RWPE1 (cell line): ENCODE data around the gene CDC14A.
A peak's percentile ranks its signal among the peaks of the same experiment; 100 is the strongest.

Experiments
- CTCF ChIA-PET: fragments of 350-600 bp; sonication (Branson Sonifier 250); formaldehyde crosslinking; extraction: SDS; loops from one replicate; lab custom pipeline; 2021; lab: Yijun Ruan, JAX
- POLR2A ChIA-PET: fragments of 400-600 bp; formaldehyde crosslinking; extraction: SDS; loops from one replicate; lab custom pipeline; 2020; ENCODE audit warnings: antibody characterized with exemption; ENCODE audit not compliant: low non-redundant PET; lab: Yijun Ruan, JAX
- DNase-seq: peaks from one replicate; pipeline ENCODE4 v3.0.0; 2012; ENCODE audit warnings: low spot score
- H3K27ac ChIP-seq: fragments of 450-650 bp; 2 replicates; pipeline ENCODE4 v1.5.1; 2017
- TF ChIP-seq, protein P1 (sequence below): fragments of 450-650 bp; conservative IDR thresholded peaks from 2 replicates; pipeline ENCODE4 v1.5.1; 2017; ENCODE audit warnings: low read depth, mild to moderate bottlenecking

CDC14A gene, protein sequence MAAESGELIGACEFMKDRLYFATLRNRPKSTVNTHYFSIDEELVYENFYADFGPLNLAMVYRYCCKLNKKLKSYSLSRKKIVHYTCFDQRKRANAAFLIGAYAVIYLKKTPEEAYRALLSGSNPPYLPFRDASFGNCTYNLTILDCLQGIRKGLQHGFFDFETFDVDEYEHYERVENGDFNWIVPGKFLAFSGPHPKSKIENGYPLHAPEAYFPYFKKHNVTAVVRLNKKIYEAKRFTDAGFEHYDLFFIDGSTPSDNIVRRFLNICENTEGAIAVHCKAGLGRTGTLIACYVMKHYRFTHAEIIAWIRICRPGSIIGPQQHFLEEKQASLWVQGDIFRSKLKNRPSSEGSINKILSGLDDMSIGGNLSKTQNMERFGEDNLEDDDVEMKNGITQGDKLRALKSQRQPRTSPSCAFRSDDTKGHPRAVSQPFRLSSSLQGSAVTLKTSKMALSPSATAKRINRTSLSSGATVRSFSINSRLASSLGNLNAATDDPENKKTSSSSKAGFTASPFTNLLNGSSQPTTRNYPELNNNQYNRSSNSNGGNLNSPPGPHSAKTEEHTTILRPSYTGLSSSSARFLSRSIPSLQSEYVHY

GRCh38 chr1:100352267-100353070 is at the start of gene CDC14A:
TSS of gene CDC14A (plus strand) at chr1:100352506. CDS start at chr1:100352955, 449 bp downstream.
- peak within 1 kb of the TSS; percentile 93 for H3K27ac ChIP-seq
- peak; percentile 93 for DNase-seq
- ChIA-PET CTCF (interaction anchor here (1.4 kb wide), 1 partner anchor 103 kb away, joined by 5 read pairs; no protein-coding TSS in a partner anchor), POLR2A (interaction anchor here (0.5 kb wide), 1 partner anchor 68 kb away, joined by 11 read pairs; no protein-coding TSS in a partner anchor)
- TF ChIP-seq, protein P1, sequence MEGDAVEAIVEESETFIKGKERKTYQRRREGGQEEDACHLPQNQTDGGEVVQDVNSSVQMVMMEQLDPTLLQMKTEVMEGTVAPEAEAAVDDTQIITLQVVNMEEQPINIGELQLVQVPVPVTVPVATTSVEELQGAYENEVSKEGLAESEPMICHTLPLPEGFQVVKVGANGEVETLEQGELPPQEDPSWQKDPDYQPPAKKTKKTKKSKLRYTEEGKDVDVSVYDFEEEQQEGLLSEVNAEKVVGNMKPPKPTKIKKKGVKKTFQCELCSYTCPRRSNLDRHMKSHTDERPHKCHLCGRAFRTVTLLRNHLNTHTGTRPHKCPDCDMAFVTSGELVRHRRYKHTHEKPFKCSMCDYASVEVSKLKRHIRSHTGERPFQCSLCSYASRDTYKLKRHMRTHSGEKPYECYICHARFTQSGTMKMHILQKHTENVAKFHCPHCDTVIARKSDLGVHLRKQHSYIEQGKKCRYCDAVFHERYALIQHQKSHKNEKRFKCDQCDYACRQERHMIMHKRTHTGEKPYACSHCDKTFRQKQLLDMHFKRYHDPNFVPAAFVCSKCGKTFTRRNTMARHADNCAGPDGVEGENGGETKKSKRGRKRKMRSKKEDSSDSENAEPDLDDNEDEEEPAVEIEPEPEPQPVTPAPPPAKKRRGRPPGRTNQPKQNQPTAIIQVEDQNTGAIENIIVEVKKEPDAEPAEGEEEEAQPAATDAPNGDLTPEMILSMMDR: no peak

DNA sequence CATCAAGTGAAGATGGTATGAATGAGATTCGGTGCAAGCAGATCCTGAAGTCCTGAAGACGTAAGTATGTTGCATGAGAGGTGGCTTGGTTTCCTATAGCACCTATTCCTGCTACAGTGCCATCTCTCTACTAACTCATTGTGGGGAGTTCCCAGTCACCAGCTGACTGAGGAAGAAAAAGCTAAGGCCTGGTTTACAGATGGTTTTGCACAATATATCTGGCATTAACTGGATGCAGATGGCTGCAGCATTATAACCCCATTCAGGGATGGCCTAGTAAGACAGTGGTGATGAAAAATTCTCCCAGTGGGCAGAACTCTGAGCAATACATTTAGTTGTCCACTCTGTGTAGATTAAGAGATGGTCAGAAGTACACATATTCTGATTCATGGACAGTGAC is 49.6 kb upstream of the CDC14A start:
- DNase-seq: no peak
- H3K27ac ChIP-seq: no peak overlapping the region
- TF ChIP-seq, protein P1: no peak
- ChIA-PET CTCF (no interaction called here), POLR2A (no interaction called here)

DNA sequence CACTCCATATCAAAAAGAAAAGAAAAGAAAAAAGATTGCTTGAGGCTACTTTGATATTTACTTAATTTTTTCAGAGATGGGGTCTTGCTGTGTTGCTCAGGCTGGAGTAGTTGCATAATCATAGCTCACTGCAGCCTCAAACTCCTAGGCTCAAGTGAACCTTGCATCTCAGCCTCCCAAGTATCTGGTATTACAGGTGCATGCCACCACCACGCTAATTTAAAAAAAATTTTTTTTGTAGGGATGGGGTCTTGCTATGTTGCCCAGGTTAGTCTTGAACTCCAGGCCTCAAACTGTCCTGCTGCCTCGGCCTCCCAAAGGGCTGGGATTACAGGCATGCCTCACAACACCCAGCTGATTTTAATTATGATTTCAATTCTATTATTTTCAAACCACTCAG is 48.1 kb upstream of the CDC14A start:
- TF ChIP-seq, protein P1: no peak
- no peak overlapping the region for H3K27ac ChIP-seq
- DNase-seq: no peak
- CTCF ChIA-PET: no interaction called here
- POLR2A ChIA-PET: no interaction called here

GRCh38 chr1:100304921-100305320 is 47.4 kb upstream of the CDC14A start:
- no peak overlapping the region for H3K27ac ChIP-seq
- TF ChIP-seq, protein P1: no peak
- DNase-seq: no peak
- CTCF ChIA-PET: no interaction called here
- POLR2A ChIA-PET: no interaction called here

GRCh38 chr1:100305954-100306353 is 46.4 kb upstream of the CDC14A start:
- no peak for DNase-seq
- POLR2A ChIA-PET: no interaction called here

More at GRCh38 chr1:100305954-100306353, 46.4 kb upstream of the CDC14A start:
- CTCF ChIA-PET: no interaction called here
- TF ChIP-seq, protein P1: no peak
- no peak overlapping the region for H3K27ac ChIP-seq
